Measurements from ENCODE around the gene REELD1.

DNA sequence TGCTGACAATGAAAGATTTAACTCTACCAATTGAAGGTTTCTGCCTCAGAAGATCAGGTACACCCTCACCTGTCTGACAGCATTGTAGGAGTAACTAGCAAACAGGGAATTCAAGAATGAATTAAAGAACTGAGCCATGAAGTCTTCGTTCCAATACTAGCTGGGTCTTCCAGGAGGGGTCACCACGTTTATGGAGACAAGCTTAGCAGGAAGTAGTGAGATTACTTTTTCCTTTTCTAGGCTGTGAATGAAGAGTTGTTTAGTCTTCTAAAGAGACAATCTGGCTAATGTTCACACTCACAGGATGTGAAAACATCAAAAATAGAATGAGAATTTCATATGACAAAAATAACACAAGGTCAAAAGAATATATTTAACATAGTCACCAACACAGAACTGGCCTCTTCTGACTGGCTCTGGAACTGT, 54.9 kb downstream of the REELD1 start:
- TF ChIP-seq CTCF (IDR thresholded peaks at IDR 0.05) = no peak
- no peak for TF ChIP-seq POLR2A (IDR thresholded peaks at IDR 0.05)
